GM12878 (cell line): ENCODE results near the gene GRIN2A. TPM values are rescaled to one million over a fixed set of nuclear protein-coding genes. Genes with fewer than 3 reads are reported as not detected.

ENCODE experiments used
- ATAC-seq: fragments of 200-7000 bp; cut with Tn5 transposase; 3 replicates; pipeline ENCODE4 v1.9.1; 2020; ENCODE audit warnings: mild to moderate bottlenecking, moderate library complexity
- BruUV-seq: library from RNA; stranded (reverse); fragments of 400-500 nt; replicated peaks from 2 replicates; lab custom pipeline; 2021; lab: Mats Ljungman, UMichigan
- CTCF ChIA-PET: fragments of 300-600 bp; sonication (Branson Sonifier 250); formaldehyde crosslinking; extraction: SDS; loops from one replicate; lab custom pipeline; 2021; ENCODE audit warnings: inconsistent platforms; lab: Yijun Ruan, JAX
- POLR2A ChIA-PET: fragments of 350-600 bp; formaldehyde crosslinking; extraction: SDS; loops from one replicate; lab custom pipeline; 2021; ENCODE audit warnings: inconsistent platforms; lab: Charles Lee
- RAD21 ChIA-PET: fragments of 300-600 bp; sonication (Branson Sonifier 250); formaldehyde crosslinking; loops from one replicate; lab custom pipeline; 2023; ENCODE audit warnings: antibody characterized with exemption; ENCODE audit not compliant: unreplicated experiment; lab: Charles Lee
- SMC1A ChIA-PET: fragments of 300-600 bp; sonication (Branson Sonifier 250); formaldehyde crosslinking; loops from one replicate; lab custom pipeline; 2023; ENCODE audit not compliant: unreplicated experiment, uncharacterized antibody; lab: Charles Lee
- DNase-seq: peaks from one replicate; pipeline ENCODE4 v3.0.0-alpha.2; 2011; ENCODE audit warnings: low read depth, low spot score
- FAIRE-seq: peaks from 3 replicates; lab custom pipeline; 2011; peaks lifted over from hg19 to GRCh38; lab: Jason Lieb, UNC
- H2AFZ ChIP-seq: 2 replicates; pipeline ENCODE4 v1.6.0; 2011; ENCODE audit warnings: low read depth, low read length, control low read depth; ENCODE audit not compliant: control insufficient read depth
- H3K27ac ChIP-seq: 2 replicates; pipeline ENCODE4 v1.5.1; 2011; ENCODE audit warnings: control low read depth; ENCODE audit not compliant: control insufficient read depth, insufficient read depth
- H3K27me3 ChIP-seq, 2 experiments: replicated peaks in 1 of 2; 2 replicates each; pipeline versions ENCODE4 v1.6.0 to v1.6.1; 2011; ENCODE audit warnings: low read length in 1 of 2; ENCODE audit not compliant: control insufficient read depth in 2 of 2, insufficient read depth in 2 of 2
- H3K36me3 ChIP-seq, 2 experiments: 2 replicates each; pipeline ENCODE4 v1.5.1; 2011; ENCODE audit warnings: low read length in 1 of 2; ENCODE audit not compliant: control insufficient read depth in 2 of 2, insufficient read depth in 2 of 2
- H3K4me1 ChIP-seq: 2 replicates; pipeline ENCODE4 v1.6.1; 2011; ENCODE audit warnings: mild to moderate bottlenecking, low read length, moderate library complexity, mixed read lengths; ENCODE audit not compliant: control insufficient read depth, insufficient read depth
- H3K4me2 ChIP-seq: 2 replicates; pipeline ENCODE4 v1.6.0; 2011; ENCODE audit warnings: control low read depth; ENCODE audit not compliant: control insufficient read depth, insufficient read depth
- H3K4me3 ChIP-seq: fragments of 200-600 bp; sonication (generic); 2 replicates; pipeline ENCODE4 v1.5.1; 2016
- H3K79me2 ChIP-seq: 2 replicates; pipeline ENCODE4 v1.6.0; 2011; ENCODE audit warnings: low read length; ENCODE audit not compliant: control insufficient read depth, insufficient read depth
- H3K9ac ChIP-seq: 2 replicates; pipeline ENCODE4 v1.8.0; 2011; ENCODE audit warnings: low read length, control low read depth, mixed read lengths; ENCODE audit not compliant: control insufficient read depth, insufficient read depth
- H3K9me3 ChIP-seq: replicated peaks from 3 replicates; pipeline ENCODE4 v1.5.1; 2011; ENCODE audit warnings: mild to moderate bottlenecking, low read length; ENCODE audit not compliant: control insufficient read depth, insufficient read depth
- H4K20me1 ChIP-seq: 2 replicates; pipeline ENCODE4 v1.6.0; 2011; ENCODE audit not compliant: control insufficient read depth, insufficient read depth
- ASH2L ChIP-seq: fragments of 300-600, 200-600 bp; sonication (generic); IDR thresholded peaks from 2 replicates; pipeline ENCODE4 v1.6.1; 2017; ENCODE audit warnings: low read depth, mild to moderate bottlenecking, borderline replicate concordance
- CBFB ChIP-seq: IDR thresholded peaks from 2 replicates; pipeline ENCODE4 v1.6.1; 2016; ENCODE audit warnings: antibody characterized with exemption, low read depth
- CREB1 ChIP-seq: IDR thresholded peaks from 2 replicates; pipeline ENCODE4 v1.6.1; 2012; ENCODE audit warnings: low read depth, mild to moderate bottlenecking, inconsistent platforms
- CREM ChIP-seq: IDR thresholded peaks from 2 replicates; pipeline ENCODE4 v1.6.1; 2014; ENCODE audit warnings: antibody characterized with exemption, low read depth
- EGR1 ChIP-seq, 2 experiments: IDR thresholded peaks; 1 replicate in 1 of 2; 2 replicates in 1 of 2; pipeline ENCODE4 v1.6.1; 2011 to 2012; ENCODE audit warnings: low read depth in 2 of 2, low read length in 2 of 2, borderline replicate concordance in 1 of 2, mild to moderate bottlenecking in 1 of 2, moderate library complexity in 1 of 2
- EZH2 ChIP-seq: IDR thresholded peaks from 2 replicates; pipeline ENCODE4 v1.6.1; 2012; ENCODE audit warnings: low read depth, mild to moderate bottlenecking, control low read depth, inconsistent platforms, low read length, borderline replicate concordance; ENCODE audit not compliant: control insufficient read depth
- IKZF2 ChIP-seq, 2 experiments: fragments of 450-650 bp; IDR thresholded peaks; 2 replicates each; pipeline ENCODE4 v1.6.1; 2017; ENCODE audit warnings: mild to moderate bottlenecking in 2 of 2, moderate library complexity in 2 of 2
- KLF5 ChIP-seq: fragments of 450-650 bp; IDR thresholded peaks from 2 replicates; pipeline ENCODE4 v1.6.1; 2014; ENCODE audit warnings: mild to moderate bottlenecking; ENCODE audit not compliant: partially characterized antibody
- LARP7 ChIP-seq: fragments of 450-650 bp; IDR thresholded peaks from 2 replicates; pipeline ENCODE4 v1.6.1; 2017; ENCODE audit warnings: mild to moderate bottlenecking
- MTA2 ChIP-seq: fragments of 450-650 bp; IDR thresholded peaks from 2 replicates; pipeline ENCODE4 v1.6.1; 2016; ENCODE audit warnings: low read depth, mild to moderate bottlenecking, moderate library complexity
- MXI1 ChIP-seq: fragments of 150-350 bp; IDR thresholded peaks from 2 replicates; pipeline ENCODE4 v1.6.1; 2011; ENCODE audit warnings: low read depth, mild to moderate bottlenecking, inconsistent platforms, low read length, improper control_type of control experiment
- NFYA ChIP-seq: IDR thresholded peaks from 2 replicates; pipeline ENCODE4 v1.6.1; 2011; ENCODE audit warnings: low read depth, mild to moderate bottlenecking, low read length, improper control_type of control experiment, borderline replicate concordance
- PAX5 ChIP-seq: IDR thresholded peaks from 2 replicates; pipeline ENCODE4 v1.6.1; 2011; ENCODE audit warnings: low read depth, low read length, borderline replicate concordance
- SREBF2 ChIP-seq: IDR thresholded peaks from 2 replicates; pipeline ENCODE4 v1.6.1; 2012; ENCODE audit warnings: mild to moderate bottlenecking, low read length
- TBL1XR1 ChIP-seq: IDR thresholded peaks from 2 replicates; pipeline ENCODE4 v1.6.1; 2012; ENCODE audit warnings: low read depth, low read length, improper control_type of control experiment
- WRNIP1 ChIP-seq: IDR thresholded peaks from 2 replicates; pipeline ENCODE4 v1.6.1; 2011; ENCODE audit warnings: low read depth, low read length, improper control_type of control experiment, borderline replicate concordance
- ZNF217 ChIP-seq: fragments of 450-650 bp; IDR thresholded peaks from 2 replicates; pipeline ENCODE4 v1.6.1; 2017; ENCODE audit warnings: antibody characterized with exemption, mild to moderate bottlenecking
- ZNF274 ChIP-seq: IDR thresholded peaks from one replicate; pipeline ENCODE4 v1.8.0; 2011; ENCODE audit not compliant: insufficient read length, insufficient read depth
- WGBS: methylation state at CpG from one replicate; pipeline ENCODE4 v1.1.6; 2016; ENCODE audit warnings: low lambda C conversion rate; ENCODE audit not compliant: insufficient replicate concordance, insufficient coverage; ENCODE audit errors: missing lambda C conversion rate; 5-methylcytosine and 5-hydroxymethylcytosine counted together
- in situ Hi-C: fragments of 300-500 bp; cut with MboI; formaldehyde crosslinking; loops from 9 replicates; pipeline ENCODE4 v1.14.3; 2018; ENCODE audit warnings: mixed read lengths
- intact Hi-C: fragments of 100-400 bp; cut with micrococcal nuclease; formaldehyde crosslinking; loops from one replicate; pipeline ENCODE4 v1.14.2; 2022; ENCODE audit not compliant: unreplicated experiment
- polyA plus RNA-seq, 11 experiments: library from polyadenylated mRNA; depleted of rRNA in 4 of 11; unstranded in 6 of 11; stranded (reverse) in 5 of 11; fragments of >200 nt; fragmentation: Nextera tagmentation in 4 of 11; fragmentation: Illumina TruSeq in 1 of 11; extraction: Ambion mirVana in 4 of 11; extraction: Trizol in 1 of 11; gene quantifications; 1 replicate in 1 of 11; 2 replicates in 10 of 11; pipeline versions ENCODE4 v1.2.1 to v1.2.3, GENCODE V29; 2011 to 2016; ENCODE audit warnings: inconsistent platforms in 2 of 11, missing spikeins in 2 of 11, low read depth in 1 of 11
- total RNA-seq, 4 experiments: library from RNA; depleted of rRNA in 3 of 4; stranded (reverse); fragments of >200 nt in 3 of 4; fragmentation: Illumina TruSeq in 1 of 4; extraction: Trizol in 1 of 4; gene quantifications; 2 replicates each; pipeline versions ENCODE4 v1.2.1 to v1.2.3, GENCODE V29; 2013 to 2021
- TF ChIP-seq, protein P1 (sequence below): IDR thresholded peaks from 2 replicates; pipeline ENCODE4 v1.6.1; 2012; ENCODE audit warnings: mild to moderate bottlenecking, low read depth, low read length
- TF ChIP-seq, protein P2 (sequence below): IDR thresholded peaks from 2 replicates; pipeline ENCODE4 v1.6.1; 2011; ENCODE audit warnings: low read depth, low read length, improper control_type of control experiment, borderline replicate concordance
- TF ChIP-seq, protein P3 (sequence below): fragments of 450-650 bp; IDR thresholded peaks from 2 replicates; pipeline ENCODE4 v1.6.1; 2014; ENCODE audit warnings: mild to moderate bottlenecking

GRIN2A gene
- total and polyA plus RNA-seq, 10 of the 15 experiments (the other 5 are each of a cell fraction or from before 2014, with no cell fraction given): 2.4 to 13.3 (median 7.3) TPM

DNA sequence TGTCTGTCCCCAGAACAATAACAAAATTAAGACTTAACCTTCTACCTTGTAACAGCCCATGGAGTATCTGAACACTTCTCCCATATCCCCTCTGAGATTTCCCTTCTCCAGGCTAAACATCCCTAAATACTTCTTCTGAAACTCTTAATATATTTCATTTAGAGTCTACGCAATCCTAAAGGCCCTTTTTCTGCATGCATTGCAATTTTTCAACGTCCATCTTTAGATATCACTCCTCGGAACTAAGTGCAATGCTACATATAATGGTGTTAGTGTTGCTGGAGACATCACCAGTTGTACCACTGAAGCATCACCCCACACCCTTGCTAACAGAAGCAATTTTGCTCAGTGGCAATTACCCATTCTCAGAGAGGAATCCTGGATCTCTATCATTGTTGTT, 13.2 kb downstream of the GRIN2A start (continued):
- TF ChIP-seq, protein P1, sequence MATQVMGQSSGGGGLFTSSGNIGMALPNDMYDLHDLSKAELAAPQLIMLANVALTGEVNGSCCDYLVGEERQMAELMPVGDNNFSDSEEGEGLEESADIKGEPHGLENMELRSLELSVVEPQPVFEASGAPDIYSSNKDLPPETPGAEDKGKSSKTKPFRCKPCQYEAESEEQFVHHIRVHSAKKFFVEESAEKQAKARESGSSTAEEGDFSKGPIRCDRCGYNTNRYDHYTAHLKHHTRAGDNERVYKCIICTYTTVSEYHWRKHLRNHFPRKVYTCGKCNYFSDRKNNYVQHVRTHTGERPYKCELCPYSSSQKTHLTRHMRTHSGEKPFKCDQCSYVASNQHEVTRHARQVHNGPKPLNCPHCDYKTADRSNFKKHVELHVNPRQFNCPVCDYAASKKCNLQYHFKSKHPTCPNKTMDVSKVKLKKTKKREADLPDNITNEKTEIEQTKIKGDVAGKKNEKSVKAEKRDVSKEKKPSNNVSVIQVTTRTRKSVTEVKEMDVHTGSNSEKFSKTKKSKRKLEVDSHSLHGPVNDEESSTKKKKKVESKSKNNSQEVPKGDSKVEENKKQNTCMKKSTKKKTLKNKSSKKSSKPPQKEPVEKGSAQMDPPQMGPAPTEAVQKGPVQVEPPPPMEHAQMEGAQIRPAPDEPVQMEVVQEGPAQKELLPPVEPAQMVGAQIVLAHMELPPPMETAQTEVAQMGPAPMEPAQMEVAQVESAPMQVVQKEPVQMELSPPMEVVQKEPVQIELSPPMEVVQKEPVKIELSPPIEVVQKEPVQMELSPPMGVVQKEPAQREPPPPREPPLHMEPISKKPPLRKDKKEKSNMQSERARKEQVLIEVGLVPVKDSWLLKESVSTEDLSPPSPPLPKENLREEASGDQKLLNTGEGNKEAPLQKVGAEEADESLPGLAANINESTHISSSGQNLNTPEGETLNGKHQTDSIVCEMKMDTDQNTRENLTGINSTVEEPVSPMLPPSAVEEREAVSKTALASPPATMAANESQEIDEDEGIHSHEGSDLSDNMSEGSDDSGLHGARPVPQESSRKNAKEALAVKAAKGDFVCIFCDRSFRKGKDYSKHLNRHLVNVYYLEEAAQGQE: no peak
- TF ChIP-seq EGR1 (IDR thresholded peaks at IDR 0.05; ENCODE audit: borderline replicate concordance in 1 of 2, low read depth in 2 of 2, low read length in 2 of 2) (no peak), WRNIP1 (no peak), PAX5 (no peak), KLF5 (no peak)

DNA sequence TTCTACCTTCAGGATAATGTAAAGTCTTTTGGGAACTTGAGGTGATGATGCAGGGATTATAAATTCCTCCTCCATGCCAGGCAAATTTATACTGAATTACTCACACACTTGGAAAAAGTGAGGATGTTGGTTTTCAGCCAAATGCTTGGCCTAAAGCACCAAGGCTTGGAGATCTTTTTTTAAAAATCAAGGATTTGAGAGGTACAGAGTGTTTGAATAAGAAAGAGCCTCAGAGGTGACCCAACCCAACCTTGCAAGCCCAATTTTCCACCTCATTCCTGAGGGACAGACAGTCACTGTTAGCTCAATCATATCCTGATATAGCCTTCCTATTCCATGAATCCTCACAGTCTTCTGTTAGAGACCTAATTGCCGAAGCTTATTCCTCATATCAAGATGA, 14.0 kb downstream of the GRIN2A start:
- WGBS: 39% methylated on average over 1 of the region's 1 CpG
- in situ Hi-C loops (no loop called here), intact Hi-C loops (no loop called here)
- Histone ChIP-seq H3K79me2 (no peaks in the 10 kb centered on the region), H3K4me1 (no peaks in the 10 kb centered on the region), H3K36me3 (no peaks in the 10 kb centered on the region), H3K9ac (no peak overlapping the region), H4K20me1 (no peaks in the 10 kb centered on the region), H3K4me2 (no peak overlapping the region), H3K27me3 (no peaks in the 10 kb centered on the region; a peak in 1 of 4 replicates), H3K9me3 (no peaks in the 10 kb centered on the region), H2AFZ (no peak overlapping the region), H3K27ac (no peak overlapping the region), H3K4me3 (no peak overlapping the region)
- FAIRE-seq: no peak
- no TSS peak for BruUV-seq
- ChIA-PET CTCF (no interaction called here), POLR2A (no interaction called here), RAD21 (no interaction called here), SMC1A (interaction anchor here (1.1 kb wide), 2 partner anchors 12 to 135 kb away, joined by 3 to 4 read pairs; no protein-coding TSS in a partner anchor)
- no peak for DNase-seq
- ATAC-seq: no peak
- TF ChIP-seq MXI1 (no peak), IKZF2 (IDR thresholded peaks at IDR 0.05) (no peak), CBFB (no peak), ZNF274 (no peak), CREM (no peak), TBL1XR1 (no peak), EZH2 (no peak), NFYA (no peak), LARP7 (no peak), MTA2 (no peak), ZNF217 (no peak), CREB1 (no peak), ASH2L (no peak), SREBF2 (no peak)
- TF ChIP-seq, protein P2, sequence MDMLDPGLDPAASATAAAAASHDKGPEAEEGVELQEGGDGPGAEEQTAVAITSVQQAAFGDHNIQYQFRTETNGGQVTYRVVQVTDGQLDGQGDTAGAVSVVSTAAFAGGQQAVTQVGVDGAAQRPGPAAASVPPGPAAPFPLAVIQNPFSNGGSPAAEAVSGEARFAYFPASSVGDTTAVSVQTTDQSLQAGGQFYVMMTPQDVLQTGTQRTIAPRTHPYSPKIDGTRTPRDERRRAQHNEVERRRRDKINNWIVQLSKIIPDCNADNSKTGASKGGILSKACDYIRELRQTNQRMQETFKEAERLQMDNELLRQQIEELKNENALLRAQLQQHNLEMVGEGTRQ: no peak
- TF ChIP-seq, protein P3, sequence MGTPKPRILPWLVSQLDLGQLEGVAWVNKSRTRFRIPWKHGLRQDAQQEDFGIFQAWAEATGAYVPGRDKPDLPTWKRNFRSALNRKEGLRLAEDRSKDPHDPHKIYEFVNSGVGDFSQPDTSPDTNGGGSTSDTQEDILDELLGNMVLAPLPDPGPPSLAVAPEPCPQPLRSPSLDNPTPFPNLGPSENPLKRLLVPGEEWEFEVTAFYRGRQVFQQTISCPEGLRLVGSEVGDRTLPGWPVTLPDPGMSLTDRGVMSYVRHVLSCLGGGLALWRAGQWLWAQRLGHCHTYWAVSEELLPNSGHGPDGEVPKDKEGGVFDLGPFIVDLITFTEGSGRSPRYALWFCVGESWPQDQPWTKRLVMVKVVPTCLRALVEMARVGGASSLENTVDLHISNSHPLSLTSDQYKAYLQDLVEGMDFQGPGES: no peak
